K562 (cell line): ENCODE data around the gene DHRS3. TPM values are rescaled to one million over a fixed set of nuclear protein-coding genes. Genes with fewer than 3 reads are reported as not detected.

Source experiments
- CREB1 ChIP-seq, 2 experiments: sonication (generic) in 1 of 2; formaldehyde crosslinking in 1 of 2; IDR thresholded peaks; 2 replicates each; pipeline versions ENCODE4 v1.6.1 to v1.8.0; 2012 to 2022; ENCODE audit warnings: inconsistent platforms in 1 of 2, mild to moderate bottlenecking in 1 of 2, missing genetic modification reagents in 1 of 2, moderate library complexity in 1 of 2
- CREM ChIP-seq: IDR thresholded peaks from 2 replicates; pipeline ENCODE4 v1.6.1; 2014; ENCODE audit warnings: antibody characterized with exemption, low read depth
- ELF1 ChIP-seq: fragments of 200-800 bp; sonication (Bioruptor generic); IDR thresholded peaks from 2 replicates; pipeline ENCODE4 v1.6.1; 2016; ENCODE audit warnings: missing genetic modification characterization, missing compliant biosample characterization
- HEY1 ChIP-seq: fragments of 250-450 bp; sonication (Bioruptor Pico); IDR thresholded peaks from 2 replicates; pipeline ENCODE4 v1.5.0; 2020; ENCODE audit warnings: mild to moderate bottlenecking, moderate library complexity, borderline replicate concordance
- MAFK ChIP-seq: IDR thresholded peaks from 2 replicates; pipeline ENCODE4 v1.6.1; 2011; ENCODE audit warnings: low read length, improper control_type of control experiment
- MBD2 ChIP-seq: sonication (generic); IDR thresholded peaks from 2 replicates; pipeline ENCODE4 v1.6.1; 2016; ENCODE audit warnings: low read depth, borderline replicate concordance
- NR2C1 ChIP-seq, 2 experiments: fragments of 450-650 bp; IDR thresholded peaks; 2 replicates each; pipeline ENCODE4 v1.6.1; 2017; ENCODE audit warnings: mild to moderate bottlenecking in 2 of 2, antibody characterized with exemption in 1 of 2, inconsistent platforms in 1 of 2, missing compliant biosample characterization in 1 of 2, missing genetic modification characterization in 1 of 2
- PRPF4 ChIP-seq: fragments of 200-400 bp; formaldehyde crosslinking; IDR thresholded peaks from one replicate; pipeline ENCODE4 v1.6.1; 2017; ENCODE audit warnings: low read length, low read depth, mild to moderate bottlenecking; ENCODE audit not compliant: insufficient read depth, poor library complexity, severe bottlenecking
- RHOXF2B ChIP-seq: fragments of 250-450 bp; sonication (Bioruptor Pico); conservative IDR thresholded peaks from 2 replicates; pipeline ENCODE4 v1.5.1; 2021
- SMAD1 ChIP-seq: fragments of 150-350 bp; IDR thresholded peaks from 2 replicates; pipeline ENCODE4 v1.6.1; 2014; ENCODE audit warnings: low read length, low read depth; ENCODE audit not compliant: partially characterized antibody
- ZKSCAN3 ChIP-seq: fragments of 250-450 bp; sonication (Bioruptor Pico); IDR thresholded peaks from 2 replicates; pipeline ENCODE4 v1.4.0; 2020
- ZNF12 ChIP-seq: sonication (generic); formaldehyde crosslinking; IDR thresholded peaks from 2 replicates; pipeline ENCODE4 v1.4.0; 2020; ENCODE audit warnings: mild to moderate bottlenecking, missing genetic modification reagents
- polyA plus RNA-seq, 8 experiments: library from polyadenylated mRNA; depleted of rRNA in 4 of 8; stranded (reverse) in 5 of 8; unstranded in 3 of 8; fragments of >200 nt; fragmentation: Nextera tagmentation in 2 of 8; fragmentation: Illumina TruSeq in 1 of 8; extraction: Ambion mirVana in 2 of 8; extraction: Trizol in 1 of 8; gene quantifications; 2 replicates each; pipeline versions ENCODE4 v1.2.1 to v1.2.3, GENCODE V29; 2011 to 2014; ENCODE audit warnings: inconsistent platforms in 1 of 8, missing spikeins in 1 of 8
- total RNA-seq, 7 experiments: library from RNA; depleted of rRNA in 6 of 7; stranded (reverse); fragments of >200 nt in 6 of 7; fragmentation: Illumina TruSeq in 2 of 7; extraction: Trizol in 2 of 7; gene quantifications; 2 replicates each; pipeline versions ENCODE4 v1.2.1 to v1.2.3, GENCODE V29; 2011 to 2021; ENCODE audit warnings: low replicate concordance in 1 of 7
- TF ChIP-seq, protein P1 (sequence below): fragments of 250-450 bp; sonication (Bioruptor Pico); IDR thresholded peaks from 2 replicates; pipeline ENCODE4 v1.5.0; 2020; ENCODE audit warnings: mild to moderate bottlenecking
- TF ChIP-seq, protein P2 (sequence below): fragments of 250-450 bp; sonication (Bioruptor Pico); IDR thresholded peaks from 2 replicates; pipeline ENCODE4 v1.5.0; 2020; ENCODE audit warnings: mild to moderate bottlenecking, borderline replicate concordance
- TF ChIP-seq, protein P3 (sequence below): fragments of 450-650 bp; conservative IDR thresholded peaks from 2 replicates; pipeline ENCODE4 v1.6.1; 2016; ENCODE audit warnings: missing genetic modification characterization, low read depth, mild to moderate bottlenecking, missing compliant biosample characterization, moderate library complexity
- TF ChIP-seq, protein P4 (sequence below): sonication (generic); formaldehyde crosslinking; IDR thresholded peaks from 2 replicates; pipeline ENCODE4 v1.4.0; 2020; ENCODE audit warnings: mild to moderate bottlenecking, missing genetic modification reagents
- TF ChIP-seq, protein P5 (sequence below): fragments of 250-450 bp; sonication (Bioruptor Pico); IDR thresholded peaks from 2 replicates; pipeline ENCODE4 v1.8.0; 2021; ENCODE audit warnings: moderate library complexity, mild to moderate bottlenecking, inconsistent platforms
- TF ChIP-seq, protein P6 (sequence below): fragments of 450-650 bp; IDR thresholded peaks from 2 replicates; pipeline ENCODE4 v1.6.1; 2016

Gene DHRS3
- total and polyA plus RNA-seq, 9 of the 15 experiments (the other 6 are each of a cell fraction or from before 2014, with no cell fraction given): 21.0 to 116 (median 58.7) TPM

DNA sequence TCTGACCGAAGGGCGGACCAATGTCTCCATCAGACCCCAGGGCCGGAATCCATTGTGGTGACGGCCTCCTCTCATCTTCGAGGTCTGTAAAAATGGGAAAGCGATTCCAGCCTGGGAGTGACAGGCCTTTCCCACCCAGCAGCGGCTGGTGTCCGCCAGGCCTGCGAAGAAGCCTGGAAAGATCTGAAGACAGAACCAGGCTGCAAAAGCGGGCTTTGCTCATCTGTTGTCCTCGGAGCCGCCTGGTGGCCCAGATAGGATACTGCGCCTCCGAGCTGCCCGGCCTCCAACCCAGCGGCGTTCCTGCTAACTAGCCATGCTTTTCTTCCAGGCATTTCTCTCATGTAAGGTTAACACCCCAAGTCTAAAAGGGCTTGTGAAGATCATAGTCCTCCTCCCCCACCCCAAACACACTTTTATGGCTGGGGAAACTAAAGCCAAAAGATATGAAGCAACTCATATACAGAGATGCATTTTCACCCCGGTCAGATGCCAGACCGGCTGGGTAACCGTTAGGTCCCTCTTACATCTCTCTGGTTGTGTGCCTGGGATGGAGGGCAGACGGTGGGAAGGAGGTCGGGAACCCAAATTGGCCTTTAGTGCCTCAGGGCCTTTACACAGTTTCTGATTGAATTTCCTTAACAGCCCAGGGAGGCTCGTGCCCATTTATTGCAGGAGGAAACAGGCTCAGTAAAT lies 1.9 kb upstream of the DHRS3 start (continued):
- TF ChIP-seq, protein P1, sequence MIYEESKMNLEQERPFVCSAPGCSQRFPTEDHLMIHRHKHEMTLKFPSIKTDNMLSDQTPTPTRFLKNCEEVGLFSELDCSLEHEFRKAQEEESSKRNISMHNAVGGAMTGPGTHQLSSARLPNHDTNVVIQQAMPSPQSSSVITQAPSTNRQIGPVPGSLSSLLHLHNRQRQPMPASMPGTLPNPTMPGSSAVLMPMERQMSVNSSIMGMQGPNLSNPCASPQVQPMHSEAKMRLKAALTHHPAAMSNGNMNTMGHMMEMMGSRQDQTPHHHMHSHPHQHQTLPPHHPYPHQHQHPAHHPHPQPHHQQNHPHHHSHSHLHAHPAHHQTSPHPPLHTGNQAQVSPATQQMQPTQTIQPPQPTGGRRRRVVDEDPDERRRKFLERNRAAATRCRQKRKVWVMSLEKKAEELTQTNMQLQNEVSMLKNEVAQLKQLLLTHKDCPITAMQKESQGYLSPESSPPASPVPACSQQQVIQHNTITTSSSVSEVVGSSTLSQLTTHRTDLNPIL: no peak
- TF ChIP-seq ELF1 (tag): no peak
- TF ChIP-seq HEY1 (CRISPR knock-in tag): no peak
- TF ChIP-seq, protein P2, sequence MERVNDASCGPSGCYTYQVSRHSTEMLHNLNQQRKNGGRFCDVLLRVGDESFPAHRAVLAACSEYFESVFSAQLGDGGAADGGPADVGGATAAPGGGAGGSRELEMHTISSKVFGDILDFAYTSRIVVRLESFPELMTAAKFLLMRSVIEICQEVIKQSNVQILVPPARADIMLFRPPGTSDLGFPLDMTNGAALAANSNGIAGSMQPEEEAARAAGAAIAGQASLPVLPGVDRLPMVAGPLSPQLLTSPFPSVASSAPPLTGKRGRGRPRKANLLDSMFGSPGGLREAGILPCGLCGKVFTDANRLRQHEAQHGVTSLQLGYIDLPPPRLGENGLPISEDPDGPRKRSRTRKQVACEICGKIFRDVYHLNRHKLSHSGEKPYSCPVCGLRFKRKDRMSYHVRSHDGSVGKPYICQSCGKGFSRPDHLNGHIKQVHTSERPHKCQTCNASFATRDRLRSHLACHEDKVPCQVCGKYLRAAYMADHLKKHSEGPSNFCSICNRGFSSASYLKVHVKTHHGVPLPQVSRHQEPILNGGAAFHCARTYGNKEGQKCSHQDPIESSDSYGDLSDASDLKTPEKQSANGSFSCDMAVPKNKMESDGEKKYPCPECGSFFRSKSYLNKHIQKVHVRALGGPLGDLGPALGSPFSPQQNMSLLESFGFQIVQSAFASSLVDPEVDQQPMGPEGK (CRISPR knock-in tag): no peak
- no peak for TF ChIP-seq CREM
- no peak for TF ChIP-seq ZNF12 (CRISPR knock-in tag)
- TF ChIP-seq, protein P3, sequence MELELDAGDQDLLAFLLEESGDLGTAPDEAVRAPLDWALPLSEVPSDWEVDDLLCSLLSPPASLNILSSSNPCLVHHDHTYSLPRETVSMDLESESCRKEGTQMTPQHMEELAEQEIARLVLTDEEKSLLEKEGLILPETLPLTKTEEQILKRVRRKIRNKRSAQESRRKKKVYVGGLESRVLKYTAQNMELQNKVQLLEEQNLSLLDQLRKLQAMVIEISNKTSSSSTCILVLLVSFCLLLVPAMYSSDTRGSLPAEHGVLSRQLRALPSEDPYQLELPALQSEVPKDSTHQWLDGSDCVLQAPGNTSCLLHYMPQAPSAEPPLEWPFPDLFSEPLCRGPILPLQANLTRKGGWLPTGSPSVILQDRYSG (tag): no peak
- TF ChIP-seq NR2C1 (IDR thresholded peaks at IDR 0.05): no peak
- TF ChIP-seq NR2C1 (tag; IDR thresholded peaks at IDR 0.05): no peak
- TF ChIP-seq CREB1 (IDR thresholded peaks at IDR 0.05): peak; percentile 37; the same call in 1 of the 2 replicates
- no peak for TF ChIP-seq CREB1 (CRISPR knock-in tag; IDR thresholded peaks at IDR 0.05)
- no peak for TF ChIP-seq ZKSCAN3 (CRISPR knock-in tag)
- TF ChIP-seq RHOXF2B (CRISPR knock-in tag): no peak
- TF ChIP-seq, protein P4, sequence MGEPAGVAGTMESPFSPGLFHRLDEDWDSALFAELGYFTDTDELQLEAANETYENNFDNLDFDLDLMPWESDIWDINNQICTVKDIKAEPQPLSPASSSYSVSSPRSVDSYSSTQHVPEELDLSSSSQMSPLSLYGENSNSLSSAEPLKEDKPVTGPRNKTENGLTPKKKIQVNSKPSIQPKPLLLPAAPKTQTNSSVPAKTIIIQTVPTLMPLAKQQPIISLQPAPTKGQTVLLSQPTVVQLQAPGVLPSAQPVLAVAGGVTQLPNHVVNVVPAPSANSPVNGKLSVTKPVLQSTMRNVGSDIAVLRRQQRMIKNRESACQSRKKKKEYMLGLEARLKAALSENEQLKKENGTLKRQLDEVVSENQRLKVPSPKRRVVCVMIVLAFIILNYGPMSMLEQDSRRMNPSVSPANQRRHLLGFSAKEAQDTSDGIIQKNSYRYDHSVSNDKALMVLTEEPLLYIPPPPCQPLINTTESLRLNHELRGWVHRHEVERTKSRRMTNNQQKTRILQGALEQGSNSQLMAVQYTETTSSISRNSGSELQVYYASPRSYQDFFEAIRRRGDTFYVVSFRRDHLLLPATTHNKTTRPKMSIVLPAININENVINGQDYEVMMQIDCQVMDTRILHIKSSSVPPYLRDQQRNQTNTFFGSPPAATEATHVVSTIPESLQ (CRISPR knock-in tag): no peak
- TF ChIP-seq PRPF4: no peak
- TF ChIP-seq, protein P5, sequence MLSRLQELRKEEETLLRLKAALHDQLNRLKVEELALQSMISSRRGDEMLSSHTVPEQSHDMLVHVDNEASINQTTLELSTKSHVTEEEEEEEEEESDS (CRISPR knock-in tag): no peak
- peak; percentile 30; the same call in 1 of the 2 replicates for TF ChIP-seq MAFK
- TF ChIP-seq, protein P6, sequence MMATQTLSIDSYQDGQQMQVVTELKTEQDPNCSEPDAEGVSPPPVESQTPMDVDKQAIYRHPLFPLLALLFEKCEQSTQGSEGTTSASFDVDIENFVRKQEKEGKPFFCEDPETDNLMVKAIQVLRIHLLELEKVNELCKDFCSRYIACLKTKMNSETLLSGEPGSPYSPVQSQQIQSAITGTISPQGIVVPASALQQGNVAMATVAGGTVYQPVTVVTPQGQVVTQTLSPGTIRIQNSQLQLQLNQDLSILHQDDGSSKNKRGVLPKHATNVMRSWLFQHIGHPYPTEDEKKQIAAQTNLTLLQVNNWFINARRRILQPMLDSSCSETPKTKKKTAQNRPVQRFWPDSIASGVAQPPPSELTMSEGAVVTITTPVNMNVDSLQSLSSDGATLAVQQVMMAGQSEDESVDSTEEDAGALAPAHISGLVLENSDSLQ: peak; percentile 58
- TF ChIP-seq SMAD1: no peak
- TF ChIP-seq MBD2: no peak
